Trophoblast cell (in vitro differentiated cells and primary cell): ENCODE results near the gene MCL1.
"Not testable (repeated sequence)": the region's sequence is repeated elsewhere in the genome, so short reads cannot be mapped to it uniquely, and the experiment has no call there.

Experiments used
- DNase-seq, 2 donors: peaks; one replicate each; pipeline ENCODE4 v3.0.0-alpha.2; 2016
- H2AFZ ChIP-seq: 2 replicates; pipeline ENCODE4 v1.6.1; 2013; ENCODE audit warnings: low read length, moderate library complexity, mild to moderate bottlenecking; ENCODE audit not compliant: insufficient read depth, poor library complexity
- H2AK5ac ChIP-seq: 2 replicates; pipeline ENCODE4 v1.6.1; 2013; ENCODE audit warnings: mild to moderate bottlenecking, low read length
- H2BK120ac ChIP-seq: 2 replicates; pipeline ENCODE4 v1.6.1; 2013; ENCODE audit warnings: low read length, mild to moderate bottlenecking, moderate library complexity; ENCODE audit not compliant: insufficient read depth, poor library complexity
- H2BK12ac ChIP-seq: 2 replicates; pipeline ENCODE4 v1.6.1; 2013; ENCODE audit warnings: mild to moderate bottlenecking, low read length, moderate library complexity
- H2BK5ac ChIP-seq: 2 replicates; pipeline ENCODE4 v1.6.1; 2013; ENCODE audit warnings: low read length, low read depth, moderate library complexity, mild to moderate bottlenecking; ENCODE audit not compliant: poor library complexity
- H3K14ac ChIP-seq: 2 replicates; pipeline ENCODE4 v1.6.1; 2013; ENCODE audit warnings: mild to moderate bottlenecking, low read length
- H3K18ac ChIP-seq: 2 replicates; pipeline ENCODE4 v1.6.1; 2013; ENCODE audit warnings: mild to moderate bottlenecking, low read length
- H3K23ac ChIP-seq: 2 replicates; pipeline ENCODE4 v1.6.1; 2013; ENCODE audit warnings: low read length
- H3K27ac ChIP-seq: 2 replicates; pipeline ENCODE4 v1.5.1; 2013; ENCODE audit warnings: low read depth, mild to moderate bottlenecking, inconsistent platforms, low read length, moderate library complexity
- H3K27me3 ChIP-seq: 2 replicates; pipeline ENCODE4 v1.6.1; 2013; ENCODE audit warnings: inconsistent platforms, mild to moderate bottlenecking, low read length, moderate library complexity; ENCODE audit not compliant: insufficient read depth
- H3K36me3 ChIP-seq, 2 experiments: 1 replicate in 1 of 2; 2 replicates in 1 of 2; pipeline ENCODE4 v1.6.1; 2013; ENCODE audit warnings: low read length in 2 of 2, mild to moderate bottlenecking in 2 of 2, moderate library complexity in 1 of 2; ENCODE audit not compliant: insufficient read depth in 2 of 2, control insufficient read depth in 1 of 2
- H3K4ac ChIP-seq: 2 replicates; pipeline ENCODE4 v1.6.1; 2013; ENCODE audit warnings: low read depth, mild to moderate bottlenecking, low read length, moderate library complexity
- H3K4me1 ChIP-seq, 2 experiments: 1 replicate in 1 of 2; 2 replicates in 1 of 2; pipeline ENCODE4 v1.6.1; 2013; ENCODE audit warnings: low read length in 2 of 2, mild to moderate bottlenecking in 2 of 2, moderate library complexity in 1 of 2; ENCODE audit not compliant: insufficient read depth in 2 of 2, control insufficient read depth in 1 of 2
- H3K4me2 ChIP-seq: 2 replicates; pipeline ENCODE4 v1.6.1; 2013; ENCODE audit warnings: inconsistent platforms, mild to moderate bottlenecking, low read length, moderate library complexity
- H3K4me3 ChIP-seq: 2 replicates; pipeline ENCODE4 v1.5.1; 2013; ENCODE audit warnings: mild to moderate bottlenecking, low read depth, low read length, inconsistent platforms
- H3K79me1 ChIP-seq: one replicate; pipeline ENCODE4 v1.6.1; 2013; ENCODE audit warnings: low read length
- H3K79me2 ChIP-seq: 2 replicates; pipeline ENCODE4 v1.6.1; 2013; ENCODE audit warnings: low read length, mild to moderate bottlenecking; ENCODE audit not compliant: control insufficient read depth, insufficient read depth, poor library complexity
- H3K9ac ChIP-seq: 2 replicates; pipeline ENCODE4 v1.6.1; 2013; ENCODE audit warnings: mild to moderate bottlenecking, low read length
- H3K9me3 ChIP-seq: 2 replicates; pipeline ENCODE4 v1.6.1; 2013; ENCODE audit warnings: low read depth, mild to moderate bottlenecking, control low read depth, inconsistent platforms, low read length; ENCODE audit not compliant: insufficient read depth
- H4K12ac ChIP-seq: 2 replicates; pipeline ENCODE4 v1.6.1; 2013; ENCODE audit warnings: low read depth, mild to moderate bottlenecking, low read length, moderate library complexity
- H4K8ac ChIP-seq: 2 replicates; pipeline ENCODE4 v1.6.1; 2013; ENCODE audit warnings: low read depth, mild to moderate bottlenecking, low read length, moderate library complexity
- H4K91ac ChIP-seq: one replicate; pipeline ENCODE4 v1.6.1; 2013; ENCODE audit warnings: low read depth, mild to moderate bottlenecking, low read length, moderate library complexity
- whole genome bisulfite sequencing: extraction: QIAGEN DNeasy Blood & Tissue Kit; methylation state at CpG from one replicate; pipeline ENCODE4 v1.1.7; 2013; ENCODE audit warnings: missing lambda C conversion rate; ENCODE audit not compliant: insufficient read length, insufficient coverage; ENCODE audit errors: extremely low coverage; 5-methylcytosine and 5-hydroxymethylcytosine counted together

Gene MCL1

GRCh38 chr1:150566589-150567340, 12.6 kb downstream of the MCL1 start:
- Histone ChIP-seq H3K36me3 (peaks cover 0 to 2% of the 10 kb centered on the region in 2 experiments), H3K79me2 (peaks cover 16% of the 10 kb centered on the region), H4K91ac (peak overlapping the region; percentile 74), H3K4me2 (peak overlapping the region; percentile 59), H3K79me1 (peaks cover 43% of the 10 kb centered on the region), H2BK5ac (peak overlapping the region; percentile 66), H2BK12ac (peak overlapping the region; percentile 84), H3K9ac (peak overlapping the region; percentile 47), H3K27ac (peak overlapping the region; percentile 94), H2AK5ac (peak overlapping the region; percentile 20), H2BK120ac (peak overlapping the region; percentile 57), H3K18ac (peak overlapping the region; percentile 55), H3K4ac (peak overlapping the region; percentile 92), H4K8ac (no peak overlapping the region), H3K9me3 (no peaks in the 10 kb centered on the region), H3K27me3 (no peaks in the 10 kb centered on the region), H3K4me1 (peaks cover 43 to 52% of the 10 kb centered on the region in 2 experiments), H4K12ac (peak overlapping the region; percentile 18), H3K23ac (no peak overlapping the region), H2AFZ (peak overlapping the region; percentile 83), H3K4me3 (no peak overlapping the region), H3K14ac (peak overlapping the region; percentile 55)
- WGBS: no CpG with 5 or more reads among the region's 12 CpGs
- DNase-seq: no peak

GRCh38 chr1:150565240-150565991, 14.0 kb downstream of the MCL1 start:
- H4K91ac ChIP-seq: peak overlapping the region; percentile 33

GRCh38 chr1:150564051-150564991, 15.1 kb downstream of the MCL1 start:
- DNase-seq: peak in 1 of 2 donors; percentile 59
- Histone ChIP-seq H2AK5ac (no peak overlapping the region), H3K23ac (no peak overlapping the region), H3K27me3 (no peaks in the 10 kb centered on the region), H4K12ac (no peak overlapping the region), H2BK120ac (no peak overlapping the region), H3K79me2 (peaks cover 21% of the 10 kb centered on the region), H3K27ac (peak overlapping the region; percentile 100), H3K4ac (peak overlapping the region; percentile 14), H3K79me1 (peaks cover 53% of the 10 kb centered on the region), H3K9ac (no peak overlapping the region), H3K4me2 (no peak overlapping the region), H3K9me3 (no peaks in the 10 kb centered on the region), H3K18ac (peak overlapping the region; percentile 60), H3K36me3 (peaks cover 0 to 1% of the 10 kb centered on the region in 2 experiments), H3K4me1 (peaks cover 38 to 44% of the 10 kb centered on the region in 2 experiments), H4K8ac (no peak overlapping the region), H2BK12ac (no peak overlapping the region), H3K4me3 (no peak overlapping the region), H3K14ac (no peak overlapping the region), H2BK5ac (no peak overlapping the region), H2AFZ (no peak overlapping the region), H4K91ac (peak overlapping the region; percentile 48)
- WGBS: no CpG with 5 or more reads among the region's 5 CpGs

More at GRCh38 chr1:150565240-150565991, 14.0 kb downstream of the MCL1 start:
- peaks cover 52% of the 10 kb centered on the region for H3K79me1 ChIP-seq
- H3K4ac ChIP-seq, H3K36me3 ChIP-seq, H3K4me2 ChIP-seq, H2AK5ac ChIP-seq, H2BK12ac ChIP-seq, H3K23ac ChIP-seq, H2BK120ac ChIP-seq, H3K4me3 ChIP-seq, H3K27me3 ChIP-seq, H3K9me3 ChIP-seq, H3K14ac ChIP-seq, H2BK5ac ChIP-seq, H2AFZ ChIP-seq, DNase-seq, H3K27ac ChIP-seq, H4K8ac ChIP-seq, H4K12ac ChIP-seq, H3K18ac ChIP-seq, H3K9ac ChIP-seq: not testable (repeated sequence)
- H3K79me2 ChIP-seq: peaks cover 21% of the 10 kb centered on the region
- no CpG with 5 or more reads among the region's 14 CpGs for WGBS
- peaks cover 43 to 53% of the 10 kb centered on the region in 2 experiments for H3K4me1 ChIP-seq
